Upper lobe of left lung (tissue), 6 donors: ENCODE measurements around the gene SQSTM1. TPM values are rescaled to one million over a fixed set of nuclear protein-coding genes. Genes with fewer than 3 reads are reported as not detected.

Experiments
- ATAC-seq, 2 donors: fragments of 200-7000 bp; cut with Tn5 transposase; one replicate each; pipeline ENCODE4 v1.9.1; 2022; ENCODE audit warnings: mild to moderate bottlenecking in 2 of 2, moderate library complexity in 2 of 2; ENCODE audit not compliant: low FRiP score in 2 of 2
- DNase-seq, 2 donors: peaks; one replicate each; pipeline ENCODE4 v3.0.0-alpha.2; 2019 to 2020
- H3K27ac ChIP-seq, 4 donors: fragments of 200-600 bp; sonication (generic); one replicate each; pipeline ENCODE4 v1.5.1; 2016 to 2019
- H3K27me3 ChIP-seq, 4 donors: fragments of 200-600 bp; sonication (generic); one replicate each; pipeline ENCODE4 v1.5.1; 2017 to 2019
- H3K36me3 ChIP-seq, 4 donors: fragments of 200-600 bp; sonication (generic); one replicate each; pipeline ENCODE4 v1.5.1; 2016 to 2019
- H3K4me1 ChIP-seq, 4 donors: fragments of 200-600 bp; sonication (generic); one replicate each; pipeline ENCODE4 v1.5.1; 2018 to 2019
- H3K4me3 ChIP-seq, 4 donors: fragments of 200-600 bp; sonication (generic); one replicate each; pipeline ENCODE4 v1.5.1; 2017 to 2019; ENCODE audit warnings: mild to moderate bottlenecking in 2 of 4, moderate library complexity in 1 of 4
- H3K9me3 ChIP-seq, 4 donors: fragments of 200-600 bp; sonication (generic); one replicate each; pipeline ENCODE4 v1.5.1; 2018 to 2019
- CTCF ChIP-seq, 6 experiments: fragments of 450-650 bp in 4 of 6; fragments of 200-600 bp in 2 of 6; sonication (generic) in 2 of 6; IDR thresholded peaks; one replicate each; pipeline ENCODE4 v1.5.1; 2016 to 2019; ENCODE audit warnings: antibody characterized with exemption in 6 of 6
- EP300 ChIP-seq, 4 donors: sonication (generic); formaldehyde crosslinking; IDR thresholded peaks; one replicate each; pipeline ENCODE4 v1.5.1; 2017; ENCODE audit warnings: antibody characterized with exemption in 4 of 4, control low read depth in 2 of 4
- WGBS, 2 donors: methylation state at CpG; one replicate each; pipeline ENCODE4 v1.1.5; 2017 to 2018; 5-methylcytosine and 5-hydroxymethylcytosine counted together
- small RNA-seq, 4 donors: library from RNA; depleted of rRNA; stranded (forward); fragments of <200 nt; gene quantifications; one replicate each; pipeline ENCODE3, GENCODE V24; 2016
- total RNA-seq, 6 donors: library from RNA; depleted of rRNA in 4 of 6; stranded (reverse); fragments of >200 nt in 4 of 6; gene quantifications; one replicate each; pipeline versions ENCODE4 v1.1.0 to v1.2.1, GENCODE V29; 2016 to 2021
- donor health status: DM: no; HTN: no; CAD: no; lungs with moderate emphysema.
- donor health status: DM: no; HTN: yes; CAD: no; lungs with severe emphysema.

Gene SQSTM1
- total RNA-seq, 6 donors from 2014 or later = 390 to 666 (median 574) TPM

GRCh38 chr5:179887095-179887494, 66.4 kb downstream of the SQSTM1 start:
- TF ChIP-seq EP300 (IDR thresholded peaks at IDR 0.05) (no peak), CTCF (IDR thresholded peaks at IDR 0.05) (no peak)
- Histone ChIP-seq H3K27me3 (no peaks in the 10 kb centered on the region), H3K9me3 (peaks cover 4 to 20% (median 15%) of the 10 kb centered on the region in 4 donors), H3K27ac (no peak overlapping the region), H3K36me3 (peaks cover 23 to 96% (median 81%) of the 10 kb centered on the region in 4 donors), H3K4me1 (no peaks in the 10 kb centered on the region), H3K4me3 (no peak overlapping the region)
- WGBS, 2 donors = 96 to 97% methylated on average over 11 of the region's 11 CpGs
- ATAC-seq = no peak
- DNase-seq = no peak

Small RNA genes within 50 kb of the gene (small RNA-seq; reads per million reads assigned to genes)
- 0 to 0.57 (median 0.07) reads per million in 4 donors for gene MIR1229
- 0 reads per million in 4 donors for gene RF00019

Other genes starting within 250 kb of the SQSTM1 start
- 1,000 to 10,000 TPM in 1 of 6 donors, 100 to 1,000 TPM in 5; 366 to 1,930 (median 429) TPM for gene HNRNPH1, start 197.2 kb upstream of the SQSTM1 start, total RNA-seq
- 1 to 10 TPM in 3 of 6 donors, not detected in 3; 1.7 to 2.1 (median 1.8) TPM for gene CBY3, start 139.9 kb upstream of the SQSTM1 start, total RNA-seq
- 100 to 1,000 TPM; 139 to 754 (median 342) TPM for gene CANX, start 121.9 kb upstream of the SQSTM1 start, total RNA-seq
- 10 to 100 TPM; 22.5 to 59.7 (median 26.7) TPM for gene MAML1, start 88.1 kb upstream of the SQSTM1 start, total RNA-seq
- 10 to 100 TPM in 5 of 6 donors, 1 to 10 TPM in 1; 6.7 to 33.1 (median 21.3) TPM for gene LTC4S, start 26.9 kb upstream of the SQSTM1 start, total RNA-seq
- 100 to 1,000 TPM; 107 to 266 (median 158) TPM for gene MGAT4B, start 14.0 kb upstream of the SQSTM1 start, total RNA-seq
- gene MRNIP, start 37.9 kb downstream of the SQSTM1 start, total RNA-seq = 100 to 1,000 TPM in 1 of 6 donors, 10 to 100 TPM in 5; 20.7 to 142 (median 33.2) TPM
- gene TBC1D9B, start 87.0 kb downstream of the SQSTM1 start, total RNA-seq = 100 to 1,000 TPM in 4 of 6 donors, 10 to 100 TPM in 2; 66.4 to 228 (median 110) TPM